LNCAP (cell line): Measurements from ENCODE around the gene RAP1A.

ENCODE experiments used
- CTCF ChIP-seq: fragments of 450-650 bp; IDR thresholded peaks from 2 replicates; pipeline ENCODE4 v1.5.1; 2017; ENCODE audit warnings: mild to moderate bottlenecking

Gene RAP1A

GRCh38 chr1:111735858-111736544 lies 116.4 kb downstream of the RAP1A start:
- TF ChIP-seq CTCF, result no peak

GRCh38 chr1:111736548-111737215 lies 117.1 kb downstream of the RAP1A start:
- no peak for TF ChIP-seq CTCF

- no peak for TF ChIP-seq CTCF
Measured at GRCh38 chr1:111737216-111738132, 117.9 kb downstream of the RAP1A start.

GRCh38 chr1:111738133-111738435 lies 118.5 kb downstream of the RAP1A start:
- TF ChIP-seq CTCF, result no peak

- no peak for TF ChIP-seq CTCF
Measured at GRCh38 chr1:111738436-111739193, 119.0 kb downstream of the RAP1A start.

- no peak for TF ChIP-seq CTCF
Measured at GRCh38 chr1:111739194-111739924, 119.8 kb downstream of the RAP1A start, which contains the start of gene INKA2. Gene INKA2, minus strand, starts transcription at chr1:111739395. Its CDS starts 153 bp downstream, at chr1:111739242.
